ENCODE measurements around the gene NOTCH4.

- TF ChIP-seq SUZ12 (IDR thresholded peaks at IDR 0.05) (no peak), TARDBP (IDR thresholded peaks at IDR 0.05) (no peak), FOXA1 (IDR thresholded peaks at IDR 0.05) (no peak)
Observed at GRCh38 chr6:32183030-32183429, 40.8 kb downstream of the NOTCH4 start.
